SK-N-SH (cell line): Measurements from ENCODE around the gene WDR44. TPM values are rescaled to one million over a fixed set of nuclear protein-coding genes. Genes with fewer than 3 reads are reported as not detected.

Source experiments
- CTCF ChIA-PET: fragments of 300-600, 350-600 bp; formaldehyde crosslinking; extraction: SDS; loops from one replicate; lab custom pipeline; 2021; lab: Yijun Ruan, JAX
- POLR2A ChIA-PET: fragments of 350-600 bp; sonication (Branson Sonifier 250); formaldehyde crosslinking; extraction: SDS; loops from one replicate; lab custom pipeline; 2020; ENCODE audit warnings: antibody characterized with exemption, inconsistent platforms; lab: Yijun Ruan, JAX
- DNase-seq: peaks from one replicate; pipeline ENCODE4 v3.0.0; 2012
- H2AFZ ChIP-seq: fragments of 200-600 bp; sonication (generic); 2 replicates; pipeline ENCODE4 v1.8.1; 2016; ENCODE audit warnings: antibody characterized with exemption, mild to moderate bottlenecking, low read depth
- H3F3A ChIP-seq: fragments of 200-600 bp; sonication (generic); replicated peaks from 2 replicates; pipeline ENCODE3; 2016; ENCODE audit warnings: antibody characterized with exemption, mild to moderate bottlenecking; ENCODE audit not compliant: insufficient read depth
- H3K27ac ChIP-seq, 2 experiments: fragments of 200-500 bp in 1 of 2; fragments of 200-600 bp in 1 of 2; sonication (Bioruptor generic) in 1 of 2; sonication (generic), shearing (Covaris generic) in 1 of 2; 2 replicates each; pipeline versions ENCODE4 v1.5.1 to v1.6.1; 2014 to 2016; ENCODE audit warnings: low read depth in 2 of 2, inconsistent platforms in 1 of 2, low read length in 1 of 2, mild to moderate bottlenecking in 1 of 2, mixed read lengths in 1 of 2
- H3K27me3 ChIP-seq: fragments of 200-600 bp; sonication (generic), shearing (Covaris generic); 2 replicates; pipeline ENCODE4 v1.6.1; 2016; ENCODE audit warnings: mixed run types; ENCODE audit not compliant: insufficient read depth
- H3K36me3 ChIP-seq, 2 experiments: fragments of 200-500 bp in 1 of 2; fragments of 200-600 bp in 1 of 2; sonication (Bioruptor generic) in 1 of 2; sonication (generic) in 1 of 2; replicated peaks in 1 of 2; 2 replicates each; pipeline versions ENCODE3 to v1.5.1; 2014 to 2016; ENCODE audit warnings: low read length in 1 of 2, mild to moderate bottlenecking in 1 of 2; ENCODE audit not compliant: insufficient read depth in 2 of 2, control insufficient read depth in 1 of 2
- H3K4me1 ChIP-seq, 2 experiments: fragments of 200-500 bp in 1 of 2; fragments of 200-600 bp in 1 of 2; sonication (Bioruptor generic) in 1 of 2; sonication (generic), shearing (Covaris generic) in 1 of 2; 2 replicates each; pipeline versions ENCODE4 v1.5.1 to v1.6.1; 2014 to 2016; ENCODE audit warnings: low read depth in 1 of 2, low read length in 1 of 2, mixed run types in 1 of 2; ENCODE audit not compliant: insufficient read depth in 2 of 2, control insufficient read depth in 1 of 2
- H3K4me2 ChIP-seq: fragments of 200-600 bp; sonication (generic), shearing (Covaris generic); 2 replicates; pipeline ENCODE4 v1.6.1; 2017; ENCODE audit warnings: mixed run types
- H3K4me3 ChIP-seq, 2 experiments: fragments of 200-500 bp in 1 of 2; fragments of 200-600 bp in 1 of 2; sonication (Bioruptor generic) in 1 of 2; sonication (generic), shearing (Covaris generic) in 1 of 2; 2 replicates each; pipeline versions ENCODE4 v1.5.1 to v1.8.1; 2014 to 2016; ENCODE audit warnings: low read depth in 2 of 2, inconsistent platforms in 1 of 2, low read length in 1 of 2, mild to moderate bottlenecking in 1 of 2, mixed read lengths in 1 of 2, moderate library complexity in 1 of 2
- H3K79me2 ChIP-seq: fragments of 200-600 bp; sonication (generic); 2 replicates; pipeline ENCODE4 v1.8.1; 2017; ENCODE audit warnings: mild to moderate bottlenecking; ENCODE audit not compliant: insufficient read depth
- H3K9ac ChIP-seq: fragments of 200-600 bp; sonication (generic); 2 replicates; pipeline ENCODE4 v1.6.1; 2017; ENCODE audit warnings: mixed run types
- H3K9me2 ChIP-seq: fragments of 200-600 bp; sonication (generic); 2 replicates; pipeline ENCODE4 v1.6.1; 2017; ENCODE audit warnings: mixed run types
- H3K9me3 ChIP-seq: fragments of 200-600 bp; sonication (generic); 2 replicates; pipeline ENCODE4 v1.6.1; 2017; ENCODE audit warnings: mixed run types, mild to moderate bottlenecking, moderate library complexity
- H4K20me1 ChIP-seq: fragments of 200-600 bp; sonication (generic); 2 replicates; pipeline ENCODE4 v1.6.1; 2017; ENCODE audit warnings: mild to moderate bottlenecking, mixed run types; ENCODE audit not compliant: insufficient read depth
- EP300 ChIP-seq, 2 experiments: IDR thresholded peaks; 2 replicates each; pipeline versions ENCODE4 v1.4.0 to v1.6.1; 2012; ENCODE audit warnings: borderline replicate concordance in 1 of 2, low read depth in 1 of 2, low read length in 1 of 2
- EZH2phosphoT487 ChIP-seq: fragments of 200-600 bp; sonication (generic); IDR thresholded peaks from 2 replicates; pipeline ENCODE4 v1.6.1; 2017; ENCODE audit warnings: low read depth, mixed run types, mild to moderate bottlenecking, antibody characterized with exemption, moderate library complexity, borderline replicate concordance
- FOSL2 ChIP-seq: IDR thresholded peaks from 2 replicates; pipeline ENCODE4 v1.4.0; 2012; ENCODE audit warnings: low read depth, mild to moderate bottlenecking, moderate library complexity, borderline replicate concordance
- IRF3 ChIP-seq: fragments of 150-350 bp; IDR thresholded peaks from 2 replicates; pipeline ENCODE4 v1.6.1; 2016; ENCODE audit warnings: mild to moderate bottlenecking, low read depth, low read length
- MAX ChIP-seq: IDR thresholded peaks from 2 replicates; pipeline ENCODE4 v1.4.0; 2012; ENCODE audit warnings: low read depth
- MEF2A ChIP-seq: IDR thresholded peaks from 2 replicates; pipeline ENCODE4 v1.4.0; 2012; ENCODE audit warnings: low read depth, borderline replicate concordance
- NFIC ChIP-seq: IDR thresholded peaks from 2 replicates; pipeline ENCODE4 v1.4.0; 2012; ENCODE audit warnings: borderline replicate concordance
- POLR2AphosphoS5 ChIP-seq: IDR thresholded peaks from 2 replicates; pipeline ENCODE4 v1.6.1; 2012; ENCODE audit warnings: low read depth, low read length
- RAD21 ChIP-seq: IDR thresholded peaks from 2 replicates; pipeline ENCODE4 v1.6.1; 2012; ENCODE audit warnings: mild to moderate bottlenecking, low read length
- REST ChIP-seq: IDR thresholded peaks from 2 replicates; pipeline ENCODE4 v1.6.1; 2012; ENCODE audit warnings: mild to moderate bottlenecking, low read depth, low read length, moderate library complexity
- SMC3 ChIP-seq: IDR thresholded peaks from 2 replicates; pipeline ENCODE4 v1.6.1; 2012; ENCODE audit warnings: low read depth, low read length, improper control_type of control experiment
- TAF1 ChIP-seq: IDR thresholded peaks from 2 replicates; pipeline ENCODE4 v1.6.1; 2012; ENCODE audit warnings: low read depth, mild to moderate bottlenecking, low read length, moderate library complexity, borderline replicate concordance
- USF2 ChIP-seq: fragments of 150-350 bp; IDR thresholded peaks from 2 replicates; pipeline ENCODE4 v1.6.1; 2017; ENCODE audit warnings: antibody characterized with exemption, low read length, low read depth, borderline replicate concordance
- ZBTB33 ChIP-seq: IDR thresholded peaks from 2 replicates; pipeline ENCODE4 v1.4.0; 2012; ENCODE audit warnings: low read depth, borderline replicate concordance
- WGBS: methylation state at CpG from one replicate; pipeline ENCODE4 v1.1.6; 2017; ENCODE audit warnings: low lambda C conversion rate; 5-methylcytosine and 5-hydroxymethylcytosine counted together
- polyA plus RNA-seq, 3 experiments: library from polyadenylated mRNA; depleted of rRNA; stranded (reverse); fragments of >200 nt; gene quantifications; 2 replicates each; pipeline ENCODE4 v1.2.3, GENCODE V29; 2012
- TF ChIP-seq, protein P1 (sequence below): fragments of 200-600 bp; sonication (generic); IDR thresholded peaks from 2 replicates; pipeline ENCODE4 v1.6.1; 2017; ENCODE audit warnings: antibody characterized with exemption, mild to moderate bottlenecking, moderate library complexity

The WDR44 gene
- polyA plus RNA-seq, 1 of the 3 experiments (the other 2 are of a cell fraction): 5.3 TPM

GRCh38 chrX:118459494-118459893, 113.6 kb downstream of the WDR44 start:
- Histone ChIP-seq H3K27me3 (no peaks in the 10 kb centered on the region; the same call in 1 of the 2 replicates), H3K4me3 (no peak overlapping the region)
- TF ChIP-seq REST: no peak
- no peak for TF ChIP-seq EP300 (IDR thresholded peaks at IDR 0.05; ENCODE audit: borderline replicate concordance in 1 of 2, low read depth in 1 of 2, low read length in 1 of 2)
- TF ChIP-seq TAF1: no peak
- no peak for TF ChIP-seq NFIC
- TF ChIP-seq RAD21: peak; percentile 77
- no peak for TF ChIP-seq MEF2A
- TF ChIP-seq SMC3: peak; percentile 56
- no peak for TF ChIP-seq USF2
- TF ChIP-seq POLR2AphosphoS5: no peak
- TF ChIP-seq IRF3: no peak
- TF ChIP-seq ZBTB33: no peak
- no peak for TF ChIP-seq FOSL2
- no peak for TF ChIP-seq EZH2phosphoT487
- no peak for TF ChIP-seq MAX
- TF ChIP-seq, protein P1, sequence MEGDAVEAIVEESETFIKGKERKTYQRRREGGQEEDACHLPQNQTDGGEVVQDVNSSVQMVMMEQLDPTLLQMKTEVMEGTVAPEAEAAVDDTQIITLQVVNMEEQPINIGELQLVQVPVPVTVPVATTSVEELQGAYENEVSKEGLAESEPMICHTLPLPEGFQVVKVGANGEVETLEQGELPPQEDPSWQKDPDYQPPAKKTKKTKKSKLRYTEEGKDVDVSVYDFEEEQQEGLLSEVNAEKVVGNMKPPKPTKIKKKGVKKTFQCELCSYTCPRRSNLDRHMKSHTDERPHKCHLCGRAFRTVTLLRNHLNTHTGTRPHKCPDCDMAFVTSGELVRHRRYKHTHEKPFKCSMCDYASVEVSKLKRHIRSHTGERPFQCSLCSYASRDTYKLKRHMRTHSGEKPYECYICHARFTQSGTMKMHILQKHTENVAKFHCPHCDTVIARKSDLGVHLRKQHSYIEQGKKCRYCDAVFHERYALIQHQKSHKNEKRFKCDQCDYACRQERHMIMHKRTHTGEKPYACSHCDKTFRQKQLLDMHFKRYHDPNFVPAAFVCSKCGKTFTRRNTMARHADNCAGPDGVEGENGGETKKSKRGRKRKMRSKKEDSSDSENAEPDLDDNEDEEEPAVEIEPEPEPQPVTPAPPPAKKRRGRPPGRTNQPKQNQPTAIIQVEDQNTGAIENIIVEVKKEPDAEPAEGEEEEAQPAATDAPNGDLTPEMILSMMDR: peak; percentile 70
- TF ChIP-seq, all 33 proteins: peak for 3
- H3K4me2 ChIP-seq: no peak overlapping the region
- no peaks in the 10 kb centered on the region for H3K36me3 ChIP-seq
- peak; percentile 43 for DNase-seq
- POLR2A ChIA-PET: interaction anchor here (1.0 kb wide), 1 partner anchor 142 kb away, joined by 3 read pairs; no protein-coding TSS in a partner anchor
- no peak overlapping the region for H3K27ac ChIP-seq
- 2% methylated on average over 4 of the region's 4 CpGs for WGBS
- no peaks in the 10 kb centered on the region for H3K4me1 ChIP-seq
- no peaks in the 10 kb centered on the region for H3K9me2 ChIP-seq
- H3K79me2 ChIP-seq: no peaks in the 10 kb centered on the region
- no peaks in the 10 kb centered on the region for H3K9me3 ChIP-seq
- peaks cover 9% of the 10 kb centered on the region for H3F3A ChIP-seq
- H3K9ac ChIP-seq: no peak overlapping the region
- CTCF ChIA-PET: interaction anchor here (0.6 to 7.5 kb wide), 12 partner anchors 8 to 365 kb away, joined by 3 to 72 read pairs (median 4); no protein-coding TSS in a partner anchor
- no peaks in the 10 kb centered on the region for H4K20me1 ChIP-seq
- no peak overlapping the region for H2AFZ ChIP-seq
